ENCODE results near the gene STH. TPM values are rescaled to one million over a fixed set of nuclear protein-coding genes. Genes with fewer than 3 reads are reported as not detected.

STH gene
- total and polyA plus RNA-seq, 2 experiments from 2014 or later, result 0.55 TPM; not detected in 1

DNA sequence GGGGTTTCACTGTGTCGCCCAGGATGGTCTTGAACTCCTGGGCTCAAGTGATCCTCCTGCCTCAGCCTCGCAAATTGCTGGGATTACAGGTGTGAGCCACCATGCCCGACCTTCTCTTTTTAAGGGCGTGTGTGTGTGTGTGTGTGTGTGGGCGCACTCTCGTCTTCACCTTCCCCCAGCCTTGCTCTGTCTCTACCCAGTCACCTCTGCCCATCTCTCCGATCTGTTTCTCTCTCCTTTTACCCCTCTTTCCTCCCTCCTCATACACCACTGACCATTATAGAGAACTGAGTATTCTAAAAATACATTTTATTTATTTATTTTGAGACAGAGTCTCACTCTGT lies 3.9 kb downstream of the STH start (continued):
- TF ChIP-seq CREB1 (CRISPR knock-in tag; IDR thresholded peaks at IDR 0.05; ENCODE audit: low read depth), result no peak
- TF ChIP-seq POLR2AphosphoS5 (IDR thresholded peaks at IDR 0.05; ENCODE audit: low read depth), result no peak
- TF ChIP-seq ZNF114 (CRISPR knock-in tag; IDR thresholded peaks at IDR 0.05), result no peak
- no peak for TF ChIP-seq JUNB (IDR thresholded peaks at IDR 0.05; ENCODE audit: unreplicated experiment)
- TF ChIP-seq, protein P1, sequence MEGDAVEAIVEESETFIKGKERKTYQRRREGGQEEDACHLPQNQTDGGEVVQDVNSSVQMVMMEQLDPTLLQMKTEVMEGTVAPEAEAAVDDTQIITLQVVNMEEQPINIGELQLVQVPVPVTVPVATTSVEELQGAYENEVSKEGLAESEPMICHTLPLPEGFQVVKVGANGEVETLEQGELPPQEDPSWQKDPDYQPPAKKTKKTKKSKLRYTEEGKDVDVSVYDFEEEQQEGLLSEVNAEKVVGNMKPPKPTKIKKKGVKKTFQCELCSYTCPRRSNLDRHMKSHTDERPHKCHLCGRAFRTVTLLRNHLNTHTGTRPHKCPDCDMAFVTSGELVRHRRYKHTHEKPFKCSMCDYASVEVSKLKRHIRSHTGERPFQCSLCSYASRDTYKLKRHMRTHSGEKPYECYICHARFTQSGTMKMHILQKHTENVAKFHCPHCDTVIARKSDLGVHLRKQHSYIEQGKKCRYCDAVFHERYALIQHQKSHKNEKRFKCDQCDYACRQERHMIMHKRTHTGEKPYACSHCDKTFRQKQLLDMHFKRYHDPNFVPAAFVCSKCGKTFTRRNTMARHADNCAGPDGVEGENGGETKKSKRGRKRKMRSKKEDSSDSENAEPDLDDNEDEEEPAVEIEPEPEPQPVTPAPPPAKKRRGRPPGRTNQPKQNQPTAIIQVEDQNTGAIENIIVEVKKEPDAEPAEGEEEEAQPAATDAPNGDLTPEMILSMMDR (conservative IDR thresholded peaks at IDR 0.05; ENCODE audit: low read depth in 2 of 2), result no peak
- no peak for TF ChIP-seq STAT1 (IDR thresholded peaks at IDR 0.05; ENCODE audit: unreplicated experiment)

DNA sequence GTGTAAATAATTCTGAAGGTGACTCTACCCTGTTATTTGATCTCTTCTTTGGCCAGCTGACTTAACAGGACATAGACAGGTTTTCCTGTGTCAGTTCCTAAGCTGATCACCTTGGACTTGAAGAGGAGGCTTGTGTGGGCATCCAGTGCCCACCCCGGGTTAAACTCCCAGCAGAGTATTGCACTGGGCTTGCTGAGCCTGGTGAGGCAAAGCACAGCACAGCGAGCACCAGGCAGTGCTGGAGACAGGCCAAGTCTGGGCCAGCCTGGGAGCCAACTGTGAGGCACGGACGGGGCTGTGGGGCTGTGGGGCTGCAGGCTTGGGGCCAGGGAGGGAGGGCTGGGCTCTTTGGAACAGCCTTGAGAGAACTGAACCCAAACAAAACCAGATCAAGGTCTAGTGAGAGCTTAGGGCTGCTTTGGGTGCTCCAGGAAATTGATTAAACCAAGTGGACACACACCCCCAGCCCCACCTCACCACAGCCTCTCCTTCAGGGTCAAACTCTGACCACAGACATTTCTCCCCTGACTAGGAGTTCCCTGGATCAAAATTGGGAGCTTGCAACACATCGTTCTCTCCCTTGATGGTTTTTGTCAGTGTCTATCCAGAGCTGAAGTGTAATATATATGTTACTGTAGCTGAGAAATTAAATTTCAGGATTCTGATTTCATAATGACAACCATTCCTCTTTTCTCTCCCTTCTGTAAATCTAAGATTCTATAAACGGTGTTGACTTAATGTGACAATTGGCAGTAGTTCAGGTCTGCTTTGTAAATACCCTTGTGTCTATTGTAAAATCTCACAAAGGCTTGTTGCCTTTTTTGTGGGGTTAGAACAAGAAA lies 5.1 kb downstream of the STH start:
- no peaks in the 10 kb centered on the region; the same call in 2 of the 3 replicates for H3K36me3 Mint-ChIP-seq (ENCODE audit: low read depth)
- H3K9me2 ChIP-seq (ENCODE audit: insufficient read depth), result no peaks in the 10 kb centered on the region
- H3K4me3 Mint-ChIP-seq, result no peak overlapping the region
- no peaks in the 10 kb centered on the region for H3K4me1 Mint-ChIP-seq
- H4K20me1 ChIP-seq (replicated peaks; ENCODE audit: insufficient read depth), result no peaks in the 10 kb centered on the region
- no peaks in the 10 kb centered on the region for H3K36me3 ChIP-seq (ENCODE audit: insufficient read depth)
- no peaks in the 10 kb centered on the region for H3K27me3 ChIP-seq (ENCODE audit: insufficient read depth)
- DNase-seq (ENCODE audit: low spot score), result no peak
- H3F3A ChIP-seq (replicated peaks; ENCODE audit: low read depth), result no peaks in the 10 kb centered on the region
- no peaks in the 10 kb centered on the region for H3K79me2 ChIP-seq (replicated peaks; ENCODE audit: insufficient read depth)
- no peak overlapping the region for H2AFZ ChIP-seq
- H3K4me2 ChIP-seq, result no peak overlapping the region
- peaks cover 3% of the 10 kb centered on the region; the same call in 2 of the 3 replicates for H3K9me3 Mint-ChIP-seq
- H3K27ac ChIP-seq (ENCODE audit: low read depth), result no peak overlapping the region
- peak; percentile 20; the same call in 2 of the 3 replicates for ATAC-seq
- no peak overlapping the region for H3K27ac Mint-ChIP-seq
- TF ChIP-seq JUNB (IDR thresholded peaks at IDR 0.05; ENCODE audit: unreplicated experiment), result no peak
- TF ChIP-seq EZH2phosphoT487 (IDR thresholded peaks at IDR 0.05; ENCODE audit: unreplicated experiment), result no peak
- no peak for TF ChIP-seq ZNF114 (CRISPR knock-in tag; IDR thresholded peaks at IDR 0.05)
- no peak for TF ChIP-seq POLR2AphosphoS5 (IDR thresholded peaks at IDR 0.05; ENCODE audit: low read depth)
- no peak for TF ChIP-seq NANOG (IDR thresholded peaks at IDR 0.05; ENCODE audit: borderline replicate concordance)
- TF ChIP-seq, protein P2, sequence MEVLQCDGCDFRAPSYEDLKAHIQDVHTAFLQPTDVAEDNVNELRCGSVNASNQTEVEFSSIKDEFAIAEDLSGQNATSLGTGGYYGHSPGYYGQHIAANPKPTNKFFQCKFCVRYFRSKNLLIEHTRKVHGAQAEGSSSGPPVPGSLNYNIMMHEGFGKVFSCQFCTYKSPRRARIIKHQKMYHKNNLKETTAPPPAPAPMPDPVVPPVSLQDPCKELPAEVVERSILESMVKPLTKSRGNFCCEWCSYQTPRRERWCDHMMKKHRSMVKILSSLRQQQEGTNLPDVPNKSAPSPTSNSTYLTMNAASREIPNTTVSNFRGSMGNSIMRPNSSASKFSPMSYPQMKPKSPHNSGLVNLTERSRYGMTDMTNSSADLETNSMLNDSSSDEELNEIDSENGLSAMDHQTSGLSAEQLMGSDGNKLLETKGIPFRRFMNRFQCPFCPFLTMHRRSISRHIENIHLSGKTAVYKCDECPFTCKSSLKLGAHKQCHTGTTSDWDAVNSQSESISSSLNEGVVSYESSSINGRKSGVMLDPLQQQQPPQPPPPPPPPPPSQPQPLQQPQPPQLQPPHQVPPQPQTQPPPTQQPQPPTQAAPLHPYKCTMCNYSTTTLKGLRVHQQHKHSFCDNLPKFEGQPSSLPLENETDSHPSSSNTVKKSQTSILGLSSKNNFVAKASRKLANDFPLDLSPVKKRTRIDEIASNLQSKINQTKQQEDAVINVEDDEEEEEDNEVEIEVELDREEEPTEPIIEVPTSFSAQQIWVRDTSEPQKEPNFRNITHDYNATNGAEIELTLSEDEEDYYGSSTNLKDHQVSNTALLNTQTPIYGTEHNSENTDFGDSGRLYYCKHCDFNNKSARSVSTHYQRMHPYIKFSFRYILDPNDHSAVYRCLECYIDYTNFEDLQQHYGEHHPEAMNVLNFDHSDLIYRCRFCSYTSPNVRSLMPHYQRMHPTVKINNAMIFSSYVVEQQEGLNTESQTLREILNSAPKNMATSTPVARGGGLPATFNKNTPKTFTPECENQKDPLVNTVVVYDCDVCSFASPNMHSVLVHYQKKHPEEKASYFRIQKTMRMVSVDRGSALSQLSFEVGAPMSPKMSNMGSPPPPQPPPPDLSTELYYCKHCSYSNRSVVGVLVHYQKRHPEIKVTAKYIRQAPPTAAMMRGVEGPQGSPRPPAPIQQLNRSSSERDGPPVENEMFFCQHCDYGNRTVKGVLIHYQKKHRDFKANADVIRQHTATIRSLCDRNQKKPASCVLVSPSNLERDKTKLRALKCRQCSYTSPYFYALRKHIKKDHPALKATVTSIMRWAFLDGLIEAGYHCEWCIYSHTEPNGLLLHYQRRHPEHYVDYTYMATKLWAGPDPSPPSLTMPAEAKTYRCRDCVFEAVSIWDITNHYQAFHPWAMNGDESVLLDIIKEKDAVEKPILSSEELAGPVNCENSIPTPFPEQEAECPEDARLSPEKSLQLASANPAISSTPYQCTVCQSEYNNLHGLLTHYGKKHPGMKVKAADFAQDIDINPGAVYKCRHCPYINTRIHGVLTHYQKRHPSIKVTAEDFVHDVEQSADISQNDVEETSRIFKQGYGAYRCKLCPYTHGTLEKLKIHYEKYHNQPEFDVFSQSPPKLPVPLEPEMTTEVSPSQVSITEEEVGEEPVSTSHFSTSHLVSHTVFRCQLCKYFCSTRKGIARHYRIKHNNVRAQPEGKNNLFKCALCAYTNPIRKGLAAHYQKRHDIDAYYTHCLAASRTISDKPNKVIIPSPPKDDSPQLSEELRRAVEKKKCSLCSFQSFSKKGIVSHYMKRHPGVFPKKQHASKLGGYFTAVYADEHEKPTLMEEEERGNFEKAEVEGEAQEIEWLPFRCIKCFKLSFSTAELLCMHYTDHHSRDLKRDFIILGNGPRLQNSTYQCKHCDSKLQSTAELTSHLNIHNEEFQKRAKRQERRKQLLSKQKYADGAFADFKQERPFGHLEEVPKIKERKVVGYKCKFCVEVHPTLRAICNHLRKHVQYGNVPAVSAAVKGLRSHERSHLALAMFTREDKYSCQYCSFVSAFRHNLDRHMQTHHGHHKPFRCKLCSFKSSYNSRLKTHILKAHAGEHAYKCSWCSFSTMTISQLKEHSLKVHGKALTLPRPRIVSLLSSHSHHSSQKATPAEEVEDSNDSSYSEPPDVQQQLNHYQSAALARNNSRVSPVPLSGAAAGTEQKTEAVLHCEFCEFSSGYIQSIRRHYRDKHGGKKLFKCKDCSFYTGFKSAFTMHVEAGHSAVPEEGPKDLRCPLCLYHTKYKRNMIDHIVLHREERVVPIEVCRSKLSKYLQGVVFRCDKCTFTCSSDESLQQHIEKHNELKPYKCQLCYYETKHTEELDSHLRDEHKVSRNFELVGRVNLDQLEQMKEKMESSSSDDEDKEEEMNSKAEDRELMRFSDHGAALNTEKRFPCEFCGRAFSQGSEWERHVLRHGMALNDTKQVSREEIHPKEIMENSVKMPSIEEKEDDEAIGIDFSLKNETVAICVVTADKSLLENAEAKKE (CRISPR knock-in tag; IDR thresholded peaks at IDR 0.05), result no peak
- no peak for TF ChIP-seq ZNF331 (CRISPR knock-in tag; IDR thresholded peaks at IDR 0.05; ENCODE audit: low read depth)
- TF ChIP-seq EZH2 (IDR thresholded peaks at IDR 0.05; ENCODE audit: low read depth, unreplicated experiment), result no peak
- TF ChIP-seq, protein P1 (conservative IDR thresholded peaks at IDR 0.05; ENCODE audit: low read depth in 2 of 2), result no peak
- TF ChIP-seq, protein P3, sequence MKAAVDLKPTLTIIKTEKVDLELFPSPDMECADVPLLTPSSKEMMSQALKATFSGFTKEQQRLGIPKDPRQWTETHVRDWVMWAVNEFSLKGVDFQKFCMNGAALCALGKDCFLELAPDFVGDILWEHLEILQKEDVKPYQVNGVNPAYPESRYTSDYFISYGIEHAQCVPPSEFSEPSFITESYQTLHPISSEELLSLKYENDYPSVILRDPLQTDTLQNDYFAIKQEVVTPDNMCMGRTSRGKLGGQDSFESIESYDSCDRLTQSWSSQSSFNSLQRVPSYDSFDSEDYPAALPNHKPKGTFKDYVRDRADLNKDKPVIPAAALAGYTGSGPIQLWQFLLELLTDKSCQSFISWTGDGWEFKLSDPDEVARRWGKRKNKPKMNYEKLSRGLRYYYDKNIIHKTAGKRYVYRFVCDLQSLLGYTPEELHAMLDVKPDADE (IDR thresholded peaks at IDR 0.05), result no peak
- no peak for TF ChIP-seq CREB1 (CRISPR knock-in tag; IDR thresholded peaks at IDR 0.05; ENCODE audit: low read depth)
- peaks cover 15% of the 10 kb centered on the region for H3K27me3 Mint-ChIP-seq (ENCODE audit: insufficient read depth, low read depth, poor library complexity)
- H3K4me3 ChIP-seq, result no peak overlapping the region
- H3K4me1 ChIP-seq (ENCODE audit: insufficient read depth), result no peaks in the 10 kb centered on the region

All from GM23338 (cell line).